SK-N-SH (cell line): Measurements from ENCODE around the gene CIDEC. TPM values are rescaled to one million over a fixed set of nuclear protein-coding genes. Genes with fewer than 3 reads are reported as not detected.

Experiments
- CTCF ChIA-PET: fragments of 300-600, 350-600 bp; formaldehyde crosslinking; extraction: SDS; loops from one replicate; lab custom pipeline; 2021; lab: Yijun Ruan, JAX
- POLR2A ChIA-PET: fragments of 350-600 bp; sonication (Branson Sonifier 250); formaldehyde crosslinking; extraction: SDS; loops from one replicate; lab custom pipeline; 2020; ENCODE audit warnings: antibody characterized with exemption, inconsistent platforms; lab: Yijun Ruan, JAX
- DNase-seq: peaks from one replicate; pipeline ENCODE4 v3.0.0; 2012
- H2AFZ ChIP-seq: fragments of 200-600 bp; sonication (generic); 2 replicates; pipeline ENCODE4 v1.8.1; 2016; ENCODE audit warnings: antibody characterized with exemption, mild to moderate bottlenecking, low read depth
- H3F3A ChIP-seq: fragments of 200-600 bp; sonication (generic); replicated peaks from 2 replicates; pipeline ENCODE3; 2016; ENCODE audit warnings: antibody characterized with exemption, mild to moderate bottlenecking; ENCODE audit not compliant: insufficient read depth
- H3K27ac ChIP-seq, 2 experiments: fragments of 200-500 bp in 1 of 2; fragments of 200-600 bp in 1 of 2; sonication (Bioruptor generic) in 1 of 2; sonication (generic), shearing (Covaris generic) in 1 of 2; 2 replicates each; pipeline versions ENCODE4 v1.5.1 to v1.6.1; 2014 to 2016; ENCODE audit warnings: low read depth in 2 of 2, inconsistent platforms in 1 of 2, low read length in 1 of 2, mild to moderate bottlenecking in 1 of 2, mixed read lengths in 1 of 2
- H3K27me3 ChIP-seq: fragments of 200-600 bp; sonication (generic), shearing (Covaris generic); 2 replicates; pipeline ENCODE4 v1.6.1; 2016; ENCODE audit warnings: mixed run types; ENCODE audit not compliant: insufficient read depth
- H3K36me3 ChIP-seq, 2 experiments: fragments of 200-500 bp in 1 of 2; fragments of 200-600 bp in 1 of 2; sonication (Bioruptor generic) in 1 of 2; sonication (generic) in 1 of 2; replicated peaks in 1 of 2; 2 replicates each; pipeline versions ENCODE3 to v1.5.1; 2014 to 2016; ENCODE audit warnings: low read length in 1 of 2, mild to moderate bottlenecking in 1 of 2; ENCODE audit not compliant: insufficient read depth in 2 of 2, control insufficient read depth in 1 of 2
- H3K4me1 ChIP-seq, 2 experiments: fragments of 200-500 bp in 1 of 2; fragments of 200-600 bp in 1 of 2; sonication (Bioruptor generic) in 1 of 2; sonication (generic), shearing (Covaris generic) in 1 of 2; 2 replicates each; pipeline versions ENCODE4 v1.5.1 to v1.6.1; 2014 to 2016; ENCODE audit warnings: low read depth in 1 of 2, low read length in 1 of 2, mixed run types in 1 of 2; ENCODE audit not compliant: insufficient read depth in 2 of 2, control insufficient read depth in 1 of 2
- H3K4me2 ChIP-seq: fragments of 200-600 bp; sonication (generic), shearing (Covaris generic); 2 replicates; pipeline ENCODE4 v1.6.1; 2017; ENCODE audit warnings: mixed run types
- H3K4me3 ChIP-seq, 2 experiments: fragments of 200-500 bp in 1 of 2; fragments of 200-600 bp in 1 of 2; sonication (Bioruptor generic) in 1 of 2; sonication (generic), shearing (Covaris generic) in 1 of 2; 2 replicates each; pipeline versions ENCODE4 v1.5.1 to v1.8.1; 2014 to 2016; ENCODE audit warnings: low read depth in 2 of 2, inconsistent platforms in 1 of 2, low read length in 1 of 2, mild to moderate bottlenecking in 1 of 2, mixed read lengths in 1 of 2, moderate library complexity in 1 of 2
- H3K79me2 ChIP-seq: fragments of 200-600 bp; sonication (generic); 2 replicates; pipeline ENCODE4 v1.8.1; 2017; ENCODE audit warnings: mild to moderate bottlenecking; ENCODE audit not compliant: insufficient read depth
- H3K9ac ChIP-seq: fragments of 200-600 bp; sonication (generic); 2 replicates; pipeline ENCODE4 v1.6.1; 2017; ENCODE audit warnings: mixed run types
- H3K9me2 ChIP-seq: fragments of 200-600 bp; sonication (generic); 2 replicates; pipeline ENCODE4 v1.6.1; 2017; ENCODE audit warnings: mixed run types
- H3K9me3 ChIP-seq: fragments of 200-600 bp; sonication (generic); 2 replicates; pipeline ENCODE4 v1.6.1; 2017; ENCODE audit warnings: mixed run types, mild to moderate bottlenecking, moderate library complexity
- H4K20me1 ChIP-seq: fragments of 200-600 bp; sonication (generic); 2 replicates; pipeline ENCODE4 v1.6.1; 2017; ENCODE audit warnings: mild to moderate bottlenecking, mixed run types; ENCODE audit not compliant: insufficient read depth
- CHD2 ChIP-seq: fragments of 150-350 bp; IDR thresholded peaks from 2 replicates; pipeline ENCODE4 v1.6.1; 2018; ENCODE audit warnings: low read length; ENCODE audit not compliant: partially characterized antibody
- ELF1 ChIP-seq: IDR thresholded peaks from 2 replicates; pipeline ENCODE4 v1.4.0; 2012
- EP300 ChIP-seq, 2 experiments: IDR thresholded peaks; 2 replicates each; pipeline versions ENCODE4 v1.4.0 to v1.6.1; 2012; ENCODE audit warnings: borderline replicate concordance in 1 of 2, low read depth in 1 of 2, low read length in 1 of 2
- EZH2phosphoT487 ChIP-seq: fragments of 200-600 bp; sonication (generic); IDR thresholded peaks from 2 replicates; pipeline ENCODE4 v1.6.1; 2017; ENCODE audit warnings: low read depth, mixed run types, mild to moderate bottlenecking, antibody characterized with exemption, moderate library complexity, borderline replicate concordance
- FOXJ3 ChIP-seq: sonication (generic); formaldehyde crosslinking; IDR thresholded peaks from 2 replicates; pipeline ENCODE4 v1.5.1; 2020; ENCODE audit warnings: mild to moderate bottlenecking, missing genetic modification reagents
- FOXM1 ChIP-seq: IDR thresholded peaks from 2 replicates; pipeline ENCODE4 v1.4.0; 2012; ENCODE audit warnings: low read depth, mild to moderate bottlenecking
- GABPA ChIP-seq: IDR thresholded peaks from 2 replicates; pipeline ENCODE4 v1.4.0; 2012; ENCODE audit warnings: low read depth, mild to moderate bottlenecking
- GATA2 ChIP-seq: sonication (generic); formaldehyde crosslinking; IDR thresholded peaks from 2 replicates; pipeline ENCODE4 v1.5.0; 2020; ENCODE audit warnings: mild to moderate bottlenecking, missing genetic modification reagents
- IRF3 ChIP-seq: fragments of 150-350 bp; IDR thresholded peaks from 2 replicates; pipeline ENCODE4 v1.6.1; 2016; ENCODE audit warnings: mild to moderate bottlenecking, low read depth, low read length
- JUND ChIP-seq: IDR thresholded peaks from 2 replicates; pipeline ENCODE4 v1.4.0; 2012
- MAX ChIP-seq: IDR thresholded peaks from 2 replicates; pipeline ENCODE4 v1.4.0; 2012; ENCODE audit warnings: low read depth
- NFIC ChIP-seq: IDR thresholded peaks from 2 replicates; pipeline ENCODE4 v1.4.0; 2012; ENCODE audit warnings: borderline replicate concordance
- NRF1 ChIP-seq: IDR thresholded peaks from 2 replicates; pipeline ENCODE4 v1.6.1; 2012; ENCODE audit warnings: low read depth, mild to moderate bottlenecking, low read length
- PBX3 ChIP-seq: IDR thresholded peaks from 2 replicates; pipeline ENCODE4; 2012
- POLR2AphosphoS5 ChIP-seq: IDR thresholded peaks from 2 replicates; pipeline ENCODE4 v1.6.1; 2012; ENCODE audit warnings: low read depth, low read length
- REST ChIP-seq: IDR thresholded peaks from 2 replicates; pipeline ENCODE4 v1.6.1; 2012; ENCODE audit warnings: mild to moderate bottlenecking, low read depth, low read length, moderate library complexity
- RFX5 ChIP-seq: IDR thresholded peaks from 2 replicates; pipeline ENCODE4 v1.6.1; 2012; ENCODE audit warnings: mild to moderate bottlenecking, improper control_type of control experiment, low read length
- RXRA ChIP-seq: IDR thresholded peaks from 2 replicates; pipeline ENCODE4 v1.4.0; 2012; ENCODE audit warnings: low read depth, mild to moderate bottlenecking, borderline replicate concordance
- SMC3 ChIP-seq: IDR thresholded peaks from 2 replicates; pipeline ENCODE4 v1.6.1; 2012; ENCODE audit warnings: low read depth, low read length, improper control_type of control experiment
- TAF1 ChIP-seq: IDR thresholded peaks from 2 replicates; pipeline ENCODE4 v1.6.1; 2012; ENCODE audit warnings: low read depth, mild to moderate bottlenecking, low read length, moderate library complexity, borderline replicate concordance
- TCF12 ChIP-seq: IDR thresholded peaks from 2 replicates; pipeline ENCODE4 v1.4.0; 2012
- TEAD4 ChIP-seq: IDR thresholded peaks from 2 replicates; pipeline ENCODE4 v1.4.0; 2012; ENCODE audit warnings: mild to moderate bottlenecking, borderline replicate concordance; ENCODE audit not compliant: insufficient read depth
- YY1 ChIP-seq: IDR thresholded peaks from 2 replicates; pipeline ENCODE4 v1.4.0; 2012; ENCODE audit warnings: low read depth, mild to moderate bottlenecking
- WGBS: methylation state at CpG from one replicate; pipeline ENCODE4 v1.1.6; 2017; ENCODE audit warnings: low lambda C conversion rate; 5-methylcytosine and 5-hydroxymethylcytosine counted together
- polyA plus RNA-seq, 3 experiments: library from polyadenylated mRNA; depleted of rRNA; stranded (reverse); fragments of >200 nt; gene quantifications; 2 replicates each; pipeline ENCODE4 v1.2.3, GENCODE V29; 2012

CIDEC gene
- polyA plus RNA-seq, 1 of the 3 experiments (the other 2 are of a cell fraction) = not detected

GRCh38 chr3:9897408-9898372, 17.6 kb upstream of the CIDEC start:
- CTCF ChIA-PET = interaction anchor here (0.6 to 0.7 kb wide), 2 partner anchors 44 to 51 kb away, joined by 3 read pairs; no protein-coding TSS in a partner anchor
- WGBS = 64% methylated on average over 4 of the region's 4 CpGs
- H3F3A ChIP-seq = peaks cover 25% of the 10 kb centered on the region

More at GRCh38 chr3:9897408-9898372, 17.6 kb upstream of the CIDEC start:
- TF ChIP-seq CHD2 (no peak), EP300 (IDR thresholded peaks at IDR 0.05; ENCODE audit: borderline replicate concordance in 1 of 2, low read depth in 1 of 2, low read length in 1 of 2) (no peak), FOXM1 (no peak), ELF1 (no peak), NFIC (peak; percentile 66), POLR2AphosphoS5 (no peak), EZH2phosphoT487 (no peak), RXRA (no peak), REST (no peak), JUND (no peak), TEAD4 (no peak), SMC3 (no peak), NRF1 (peak; percentile 36), TAF1 (no peak), FOXJ3 (CRISPR knock-in tag) (no peak), TCF12 (peak; percentile 55), GABPA (no peak), PBX3 (peak; percentile 88), IRF3 (no peak), GATA2 (CRISPR knock-in tag) (no peak), YY1 (peak; percentile 44; the same call in 1 of the 2 replicates), RFX5 (no peak), MAX (no peak)
- H3K4me3 ChIP-seq = no peak overlapping the region
- no peaks in the 10 kb centered on the region for H3K27me3 ChIP-seq
- peaks cover 4 to 9% of the 10 kb centered on the region in 2 experiments; a peak in 2 of 4 replicates for H3K4me1 ChIP-seq
- no peak overlapping the region for H3K4me2 ChIP-seq
- H3K79me2 ChIP-seq = peaks cover 31% of the 10 kb centered on the region
- peaks cover 7% of the 10 kb centered on the region; the same call in 1 of the 2 replicates for H4K20me1 ChIP-seq
- no peaks in the 10 kb centered on the region for H3K9me2 ChIP-seq
- H3K27ac ChIP-seq = peak overlapping the region; percentile 5 to 8; a peak in 2 of 4 replicates
- peaks cover 19 to 25% of the 10 kb centered on the region in 2 experiments for H3K36me3 ChIP-seq
- H2AFZ ChIP-seq = no peak overlapping the region
- no peak overlapping the region for H3K9ac ChIP-seq
- DNase-seq = no peak
- POLR2A ChIA-PET = no interaction called here
- H3K9me3 ChIP-seq = no peaks in the 10 kb centered on the region
